Dermis lymphatic vessel endothelial cell (primary cell): ENCODE data around the gene AMIGO3. TPM values are rescaled to one million over a fixed set of nuclear protein-coding genes. Genes with fewer than 3 reads are reported as not detected.

ENCODE experiments used
- total RNA-seq: library from RNA; depleted of rRNA; stranded (reverse); fragments of >200 nt; gene quantifications from 2 replicates; pipeline ENCODE4 v1.2.1, GENCODE V29; 2014

Gene AMIGO3
- not detected in 2 replicates for total RNA-seq

GRCh38 chr3:49719214-49719884 lies at the start of gene AMIGO3:
Gene AMIGO3 (minus strand): TSS chr3:49719684. CDS start chr3:49719465, 219 bp downstream.

GRCh38 chr3:49723628-49724551 lies 4.4 kb upstream of the AMIGO3 start, which contains the start of gene GMPPB:
Gene GMPPB (minus strand): TSS chr3:49723951. CDS start chr3:49723726, 225 bp downstream.

GRCh38 chr3:49689046-49689907 lies 30.2 kb downstream of the AMIGO3 start, which contains the start of the genes MST1 and RNF123:
Gene MST1 (minus strand): TSS chr3:49689474. CDS start chr3:49688691, 783 bp downstream.
Gene RNF123 (plus strand): TSS chr3:49689557. CDS start chr3:49691166, 1,609 bp downstream.

GRCh38 chr3:49673715-49674496 lies 45.6 kb downstream of the AMIGO3 start, which contains the start of gene APEH:
Gene APEH (plus strand): TSS chr3:49674351. CDS start chr3:49674402, 51 bp downstream.

Other genes starting within 250 kb of the AMIGO3 start
- 21.1 and 32.3 TPM in 2 replicates for gene DAG1, start 249.4 kb downstream of the AMIGO3 start, total RNA-seq
- gene BSN, start 165.2 kb downstream of the AMIGO3 start, total RNA-seq, result under 0.01 and 0.09 TPM in 2 replicates
- 64.6 and 114 TPM in 2 replicates for gene APEH, start 45.3 kb downstream of the AMIGO3 start, total RNA-seq
- 1.8 and 2.2 TPM in 2 replicates for gene MST1, start 30.2 kb downstream of the AMIGO3 start, total RNA-seq
- gene RNF123, start 30.1 kb downstream of the AMIGO3 start, total RNA-seq, result 20.5 and 22.5 TPM in 2 replicates
- gene GMPPB, start 4.3 kb upstream of the AMIGO3 start, total RNA-seq, result 15.7 and 25.6 TPM in 2 replicates
- gene IP6K1, start 66.9 kb upstream of the AMIGO3 start, total RNA-seq, result 47.9 and 55.3 TPM in 2 replicates
- not detected in 2 replicates for gene CDHR4, start 80.2 kb upstream of the AMIGO3 start, total RNA-seq
- 17.3 and 17.6 TPM in 2 replicates for gene INKA1, start 83.6 kb upstream of the AMIGO3 start, total RNA-seq
- 24.9 and 29.9 TPM in 2 replicates for gene UBA7, start 94.3 kb upstream of the AMIGO3 start, total RNA-seq
- 1.1 and 1.2 TPM in 2 replicates for gene TRAIP, start 136.9 kb upstream of the AMIGO3 start, total RNA-seq
- not detected in 2 replicates for gene CAMKV, start 150.2 kb upstream of the AMIGO3 start, total RNA-seq
- 0.11 and 0.52 TPM in 2 replicates for gene MST1R, start 184.2 kb upstream of the AMIGO3 start, total RNA-seq
- gene MON1A, start 210.1 kb upstream of the AMIGO3 start, total RNA-seq, result 4.0 and 7.6 TPM in 2 replicates
- gene RBM6, start 220.5 kb upstream of the AMIGO3 start, total RNA-seq, result 29.2 and 34.6 TPM in 2 replicates